Vagina (tissue), 2 donors: ENCODE data around the gene NINJ2. TPM values are rescaled to one million over a fixed set of nuclear protein-coding genes. Genes with fewer than 3 reads are reported as not detected.

ENCODE experiments used
- DNase-seq, 2 donors: peaks; one replicate each; pipeline ENCODE4 v3.0.0-alpha.2; 2017; ENCODE audit errors: extremely low spot score in 2 of 2
- H3K27ac ChIP-seq: fragments of 200-600 bp; sonication (generic); one replicate; pipeline ENCODE4 v1.5.1; 2019
- H3K27me3 ChIP-seq: fragments of 200-600 bp; sonication (generic); one replicate; pipeline ENCODE4 v1.5.1; 2019
- H3K36me3 ChIP-seq, 2 donors: fragments of 200-600 bp; sonication (generic); one replicate each; pipeline ENCODE4 v1.5.1; 2017 to 2019
- H3K4me1 ChIP-seq: fragments of 200-600 bp; sonication (generic); one replicate; pipeline ENCODE4 v1.5.1; 2019
- H3K4me3 ChIP-seq, 2 donors: fragments of 200-600 bp; sonication (generic); 1 replicate in 1 of 2; 2 replicates in 1 of 2; pipeline ENCODE4 v1.5.1; 2016 to 2019
- H3K9me3 ChIP-seq: fragments of 200-600 bp; sonication (generic); one replicate; pipeline ENCODE4 v1.5.1; 2019
- CTCF ChIP-seq, 3 experiments: fragments of 450-650 bp in 2 of 3; fragments of 200-600 bp in 1 of 3; sonication (generic) in 1 of 3; IDR thresholded peaks; one replicate each; pipeline ENCODE4 v1.5.1; 2017 to 2019; ENCODE audit warnings: antibody characterized with exemption in 3 of 3, mild to moderate bottlenecking in 2 of 3, moderate library complexity in 2 of 3
- POLR2A ChIP-seq, 2 donors: fragments of 450-650 bp; IDR thresholded peaks; one replicate each; pipeline ENCODE4 v1.6.1; 2017; ENCODE audit warnings: antibody characterized with exemption in 2 of 2, mild to moderate bottlenecking in 2 of 2, moderate library complexity in 2 of 2
- POLR2AphosphoS5 ChIP-seq, 2 donors: sonication (generic); formaldehyde crosslinking; IDR thresholded peaks; one replicate each; pipeline ENCODE4 v1.9.0; 2017; ENCODE audit warnings: antibody characterized with exemption in 2 of 2, mild to moderate bottlenecking in 2 of 2, low read depth in 1 of 2; ENCODE audit not compliant: insufficient read depth in 1 of 2
- intact Hi-C: fragments of 100-400 bp; cut with DNase I; formaldehyde crosslinking; loops from one replicate; pipeline ENCODE4 v1.15.1; 2023
- total RNA-seq: library from RNA; depleted of rRNA; stranded (reverse); fragments of >200 nt; gene quantifications from one replicate; pipeline ENCODE4 v1.2.3, GENCODE V29; 2016

Gene NINJ2
- total RNA-seq, 1 donor from 2014 or later = 23.8 TPM

DNA sequence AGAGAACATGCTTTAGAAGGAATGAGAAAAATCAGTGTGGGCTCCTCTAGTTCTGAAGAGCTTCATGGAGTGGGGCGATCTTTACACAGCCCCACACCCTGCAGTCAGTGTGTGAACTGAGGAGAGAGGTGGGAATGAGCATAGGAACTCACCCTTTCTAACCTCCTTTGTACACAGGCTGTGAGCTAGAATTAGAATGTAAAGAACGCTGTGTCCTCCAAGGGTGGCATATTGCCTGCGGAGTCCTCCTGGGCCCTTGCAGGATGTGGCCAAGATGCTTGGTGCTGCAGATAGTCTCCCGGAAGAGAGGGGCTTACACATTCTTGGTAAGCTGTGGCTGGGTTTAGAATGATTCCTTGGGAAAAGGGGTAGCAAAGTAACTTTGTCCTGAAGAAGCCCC, 43.9 kb downstream of the NINJ2 start:
- intact Hi-C loops = no loop called here

DNA sequence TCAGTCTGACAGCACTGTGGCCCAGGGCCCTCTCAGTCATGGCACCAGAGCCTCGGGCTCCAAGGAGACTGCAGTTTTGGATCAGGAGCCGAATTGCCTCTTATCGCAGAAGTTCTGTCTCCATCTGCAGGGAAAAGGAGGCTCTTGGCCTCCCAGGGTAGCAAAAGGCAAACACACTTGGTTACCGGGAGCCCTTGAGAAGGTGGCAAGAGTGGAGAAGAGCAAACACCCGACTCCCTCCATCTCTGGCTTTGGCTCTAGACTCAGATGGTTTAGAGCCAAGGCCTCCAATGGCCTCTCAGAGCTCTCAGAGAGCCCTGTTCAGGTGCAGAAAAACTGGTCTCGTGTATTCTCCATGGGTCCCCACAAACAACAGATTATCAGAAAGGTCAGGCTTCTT, 44.6 kb downstream of the NINJ2 start:
- no peaks in the 10 kb centered on the region for H3K36me3 ChIP-seq
- H3K9me3 ChIP-seq = no peaks in the 10 kb centered on the region
- H3K27me3 ChIP-seq = no peaks in the 10 kb centered on the region
- H3K4me3 ChIP-seq = no peak overlapping the region
- H3K4me1 ChIP-seq = peaks cover 11% of the 10 kb centered on the region
- intact Hi-C loops = no loop called here
- no peak overlapping the region for H3K27ac ChIP-seq
- TF ChIP-seq POLR2AphosphoS5 (IDR thresholded peaks at IDR 0.05; ENCODE audit: insufficient read depth in 1 of 2, low read depth in 1 of 2) (no peak), CTCF (IDR thresholded peaks at IDR 0.05) (no peak), POLR2A (IDR thresholded peaks at IDR 0.05) (no peak)
- no peak for DNase-seq

More for the DNA sequence above, 43.9 kb downstream of the NINJ2 start:
- H3K4me1 ChIP-seq = peaks cover 11% of the 10 kb centered on the region
- DNase-seq = no peak
- H3K36me3 ChIP-seq = no peaks in the 10 kb centered on the region
- no peak overlapping the region for H3K4me3 ChIP-seq
- H3K9me3 ChIP-seq = no peaks in the 10 kb centered on the region
- TF ChIP-seq POLR2A (IDR thresholded peaks at IDR 0.05) (no peak), POLR2AphosphoS5 (IDR thresholded peaks at IDR 0.05; ENCODE audit: insufficient read depth in 1 of 2, low read depth in 1 of 2) (no peak), CTCF (IDR thresholded peaks at IDR 0.05) (no peak)
- H3K27ac ChIP-seq = no peak overlapping the region
- no peaks in the 10 kb centered on the region for H3K27me3 ChIP-seq

- H3K27me3 ChIP-seq = no peaks in the 10 kb centered on the region
- no peak overlapping the region for H3K4me3 ChIP-seq
- intact Hi-C loops = no loop called here
- no peak for DNase-seq
- H3K27ac ChIP-seq = no peak overlapping the region
- H3K4me1 ChIP-seq = peaks cover 11% of the 10 kb centered on the region
- H3K36me3 ChIP-seq = no peaks in the 10 kb centered on the region
- no peaks in the 10 kb centered on the region for H3K9me3 ChIP-seq
- TF ChIP-seq CTCF (IDR thresholded peaks at IDR 0.05) (no peak), POLR2AphosphoS5 (IDR thresholded peaks at IDR 0.05; ENCODE audit: insufficient read depth in 1 of 2, low read depth in 1 of 2) (peak in 1 of 2 donors; percentile 32), POLR2A (IDR thresholded peaks at IDR 0.05) (peak in 1 of 2 donors; percentile 8)
Measured at GRCh38 chr12:617304-617915, 45.8 kb downstream of the NINJ2 start.

DNA sequence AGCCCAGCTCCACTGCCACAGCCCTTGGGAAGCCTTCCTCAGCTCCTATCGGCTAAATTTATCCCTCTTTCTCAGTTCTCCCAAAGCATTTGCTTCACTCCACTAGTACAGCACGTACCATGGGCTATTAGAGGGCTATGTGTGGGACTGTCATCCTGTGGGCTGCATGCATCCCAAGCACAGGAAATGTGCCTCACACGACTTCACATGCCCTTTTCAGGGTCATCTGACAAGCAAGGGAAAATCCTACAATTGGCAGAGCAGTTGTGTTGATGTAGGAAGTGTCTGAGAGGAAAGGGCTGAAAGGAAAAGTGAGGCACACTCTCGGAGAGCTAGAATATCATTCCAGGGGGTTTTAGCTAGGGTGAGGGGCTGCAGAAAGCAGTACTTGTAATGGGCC, 47.6 kb downstream of the NINJ2 start:
- DNase-seq = no peak
- no peaks in the 10 kb centered on the region for H3K9me3 ChIP-seq
- no peaks in the 10 kb centered on the region for H3K27me3 ChIP-seq
- H3K4me1 ChIP-seq = peaks cover 14% of the 10 kb centered on the region
- H3K4me3 ChIP-seq = no peak overlapping the region
- H3K36me3 ChIP-seq = no peaks in the 10 kb centered on the region
- no peak for TF ChIP-seq CTCF (IDR thresholded peaks at IDR 0.05)
- TF ChIP-seq POLR2A (IDR thresholded peaks at IDR 0.05) = no peak
- TF ChIP-seq POLR2AphosphoS5 (IDR thresholded peaks at IDR 0.05; ENCODE audit: insufficient read depth in 1 of 2, low read depth in 1 of 2) = peak in 1 of 2 donors; percentile 64
- intact Hi-C loops = no loop called here
- H3K27ac ChIP-seq = no peak overlapping the region

DNA sequence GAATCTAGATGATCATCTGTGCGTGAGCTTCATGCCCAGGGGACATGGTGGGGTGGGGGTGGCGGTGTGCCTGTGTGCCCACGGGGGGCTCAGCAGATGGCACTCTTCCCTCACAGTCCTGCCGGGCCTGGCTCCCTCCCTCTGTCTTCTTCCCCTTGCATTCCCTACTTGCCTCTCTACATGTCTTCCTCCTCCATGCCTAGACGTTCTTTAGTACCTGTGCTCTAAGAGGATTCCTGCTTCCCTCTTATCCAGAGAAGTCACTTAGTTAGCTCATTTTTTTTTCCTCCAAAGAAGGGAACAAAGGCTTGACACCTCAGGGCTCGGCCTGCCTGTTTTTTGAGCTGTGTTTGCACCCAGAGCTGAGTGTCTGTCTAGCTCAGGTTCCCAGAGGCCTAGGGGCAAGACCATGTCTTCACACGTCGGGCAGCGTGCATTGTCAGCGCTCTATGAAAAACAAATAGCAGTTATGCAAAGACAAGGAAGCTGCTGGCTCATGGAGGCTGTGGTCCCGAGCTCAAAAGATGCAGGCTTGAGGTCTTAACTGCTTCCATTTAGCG, 48.8 kb downstream of the NINJ2 start:
- TF ChIP-seq POLR2AphosphoS5 (IDR thresholded peaks at IDR 0.05; ENCODE audit: insufficient read depth in 1 of 2, low read depth in 1 of 2) (no peak), CTCF (IDR thresholded peaks at IDR 0.05) (peak in 1 of 3 experiments; percentile 13), POLR2A (IDR thresholded peaks at IDR 0.05) (no peak)
- H3K27ac ChIP-seq = no peak overlapping the region
- no peaks in the 10 kb centered on the region for H3K36me3 ChIP-seq
- intact Hi-C loops = no loop called here
- H3K27me3 ChIP-seq = no peaks in the 10 kb centered on the region
- H3K4me3 ChIP-seq = no peak overlapping the region
- no peaks in the 10 kb centered on the region for H3K9me3 ChIP-seq
- H3K4me1 ChIP-seq = peaks cover 23% of the 10 kb centered on the region
- DNase-seq = no peak
